OCI-LY7 (cell line): ENCODE results near the gene KIF21B.

Experiments used
- CTCF ChIP-seq: fragments of 200-600 bp; sonication (generic); conservative IDR thresholded peaks from 2 replicates; pipeline ENCODE4 v1.5.1; 2014; ENCODE audit warnings: mild to moderate bottlenecking, antibody characterized with exemption, low read length, moderate library complexity, mixed read lengths
- EZH2phosphoT487 ChIP-seq: fragments of 200-600 bp; sonication (generic); IDR thresholded peaks from 2 replicates; pipeline ENCODE4 v1.6.1; 2018; ENCODE audit warnings: low read depth, borderline replicate concordance, mild to moderate bottlenecking, mixed run types, antibody characterized with exemption, low read length, moderate library complexity, mixed read lengths

- no peak for TF ChIP-seq CTCF
- TF ChIP-seq EZH2phosphoT487, result no peak
These were observed 20.6 kb upstream of the KIF21B start for GRCh38 chr1:201044119-201044518.
